Upper lobe of left lung (tissue), 4 donors: ENCODE data around the gene MITF.

Experiments
- POLR2AphosphoS5 ChIP-seq, 2 donors: sonication (generic); formaldehyde crosslinking; IDR thresholded peaks; one replicate each; pipeline ENCODE4 v1.5.1; 2017; ENCODE audit warnings: antibody characterized with exemption in 2 of 2
- TF ChIP-seq, protein P1 (sequence below), 6 experiments: fragments of 450-650 bp in 4 of 6; fragments of 200-600 bp in 2 of 6; sonication (generic) in 2 of 6; IDR thresholded peaks; one replicate each; pipeline ENCODE4 v1.5.1; 2016 to 2019; ENCODE audit warnings: antibody characterized with exemption in 6 of 6

DNA sequence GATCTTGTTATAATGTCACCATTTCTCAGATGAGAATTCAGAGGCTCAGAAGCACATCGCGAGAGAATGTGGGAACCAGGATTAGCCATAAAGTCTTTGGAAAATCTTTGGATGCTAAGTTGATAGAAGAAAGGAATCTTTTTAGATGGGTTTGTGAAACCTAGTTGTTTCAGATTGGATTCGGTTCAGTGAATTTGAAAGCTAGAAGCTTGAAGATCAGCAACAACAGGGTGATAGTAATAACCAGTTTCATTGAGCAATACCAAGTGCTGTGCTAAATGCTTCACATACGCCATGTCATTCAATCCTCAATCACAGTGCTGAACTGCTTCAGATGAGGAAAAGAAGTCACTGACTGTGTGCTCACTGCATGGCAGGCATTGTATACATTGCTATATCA lies 47.4 kb upstream of the MITF start:
- TF ChIP-seq POLR2AphosphoS5 (IDR thresholded peaks at IDR 0.05): no peak
- TF ChIP-seq, protein P1, sequence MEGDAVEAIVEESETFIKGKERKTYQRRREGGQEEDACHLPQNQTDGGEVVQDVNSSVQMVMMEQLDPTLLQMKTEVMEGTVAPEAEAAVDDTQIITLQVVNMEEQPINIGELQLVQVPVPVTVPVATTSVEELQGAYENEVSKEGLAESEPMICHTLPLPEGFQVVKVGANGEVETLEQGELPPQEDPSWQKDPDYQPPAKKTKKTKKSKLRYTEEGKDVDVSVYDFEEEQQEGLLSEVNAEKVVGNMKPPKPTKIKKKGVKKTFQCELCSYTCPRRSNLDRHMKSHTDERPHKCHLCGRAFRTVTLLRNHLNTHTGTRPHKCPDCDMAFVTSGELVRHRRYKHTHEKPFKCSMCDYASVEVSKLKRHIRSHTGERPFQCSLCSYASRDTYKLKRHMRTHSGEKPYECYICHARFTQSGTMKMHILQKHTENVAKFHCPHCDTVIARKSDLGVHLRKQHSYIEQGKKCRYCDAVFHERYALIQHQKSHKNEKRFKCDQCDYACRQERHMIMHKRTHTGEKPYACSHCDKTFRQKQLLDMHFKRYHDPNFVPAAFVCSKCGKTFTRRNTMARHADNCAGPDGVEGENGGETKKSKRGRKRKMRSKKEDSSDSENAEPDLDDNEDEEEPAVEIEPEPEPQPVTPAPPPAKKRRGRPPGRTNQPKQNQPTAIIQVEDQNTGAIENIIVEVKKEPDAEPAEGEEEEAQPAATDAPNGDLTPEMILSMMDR (IDR thresholded peaks at IDR 0.05): no peak
